OCI-LY7 (cell line): ENCODE measurements around the gene DGUOK. TPM values are rescaled to one million over a fixed set of nuclear protein-coding genes. Genes with fewer than 3 reads are reported as not detected.

ENCODE experiments used
- BruUV-seq: library from RNA; stranded (reverse); fragments of 400-500 nt; replicated peaks from 2 replicates; lab custom pipeline; 2021; lab: Mats Ljungman, UMichigan
- CTCF ChIA-PET: fragments of 300-600 bp; sonication (Branson Sonifier 250); formaldehyde crosslinking; loops from one replicate; lab custom pipeline; 2022; ENCODE audit warnings: antibody characterized with exemption; ENCODE audit not compliant: unreplicated experiment; lab: Charles Lee
- POLR2A ChIA-PET: fragments of 300-600 bp; sonication (Branson Sonifier 250); formaldehyde crosslinking; loops from one replicate; lab custom pipeline; 2022; ENCODE audit warnings: antibody characterized with exemption; lab: Charles Lee
- DNase-seq: peaks from one replicate; pipeline ENCODE4 v3.0.0-alpha.2; 2015; ENCODE audit warnings: low spot score
- H2AFZ ChIP-seq: fragments of 200-600 bp; sonication (generic), shearing (Covaris generic); 2 replicates; pipeline ENCODE4 v1.6.1; 2014; ENCODE audit warnings: mild to moderate bottlenecking, antibody characterized with exemption, low read length, moderate library complexity
- H3K27ac ChIP-seq: fragments of 200-600 bp; sonication (generic); 2 replicates; pipeline ENCODE4 v1.5.1; 2014; ENCODE audit warnings: mixed run types, low read depth, mild to moderate bottlenecking, moderate library complexity, low read length, inconsistent platforms; ENCODE audit not compliant: poor library complexity, severe bottlenecking
- H3K36me3 ChIP-seq: fragments of 200-600 bp; sonication (generic); 2 replicates; pipeline ENCODE4 v1.6.1; 2014; ENCODE audit warnings: mild to moderate bottlenecking, antibody characterized with exemption, low read length, moderate library complexity, mixed read lengths; ENCODE audit not compliant: insufficient read depth
- H3K4me1 ChIP-seq: fragments of 200-600 bp; sonication (generic); 2 replicates; pipeline ENCODE4 v1.5.1; 2014; ENCODE audit warnings: mild to moderate bottlenecking, low read length; ENCODE audit not compliant: insufficient read depth, poor library complexity, severe bottlenecking
- H3K4me2 ChIP-seq: fragments of 200-600 bp; sonication (generic); 2 replicates; pipeline ENCODE4 v1.6.1; 2014; ENCODE audit warnings: mild to moderate bottlenecking, low read length
- H3K4me3 ChIP-seq: fragments of 200-600 bp; sonication (generic); 2 replicates; pipeline ENCODE4 v1.5.1; 2014; ENCODE audit warnings: mild to moderate bottlenecking, low read depth, low read length; ENCODE audit not compliant: poor library complexity, severe bottlenecking
- H3K79me2 ChIP-seq: fragments of 200-600 bp; sonication (generic); 2 replicates; pipeline ENCODE4 v1.6.1; 2016; ENCODE audit warnings: low read depth, mild to moderate bottlenecking, low read length, moderate library complexity, mixed read lengths; ENCODE audit not compliant: insufficient read depth
- H3K9me2 ChIP-seq: fragments of 200-600 bp; sonication (generic); 2 replicates; pipeline ENCODE4 v1.6.1; 2016; ENCODE audit warnings: mild to moderate bottlenecking, low read length, mixed read lengths; ENCODE audit not compliant: insufficient read depth
- H3K9me3 ChIP-seq: fragments of 200-600 bp; sonication (generic); 2 replicates; pipeline ENCODE4 v1.6.1; 2014; ENCODE audit warnings: mild to moderate bottlenecking, mixed run types, low read length, mixed read lengths
- H4K20me1 ChIP-seq: fragments of 200-600 bp; sonication (generic); 2 replicates; pipeline ENCODE4 v1.6.1; 2014; ENCODE audit warnings: mild to moderate bottlenecking, antibody characterized with exemption, low read length, moderate library complexity, mixed read lengths; ENCODE audit not compliant: insufficient read depth
- CTCF ChIP-seq: fragments of 200-600 bp; sonication (generic); conservative IDR thresholded peaks from 2 replicates; pipeline ENCODE4 v1.5.1; 2014; ENCODE audit warnings: mild to moderate bottlenecking, antibody characterized with exemption, low read length, moderate library complexity, mixed read lengths
- EZH2phosphoT487 ChIP-seq: fragments of 200-600 bp; sonication (generic); IDR thresholded peaks from 2 replicates; pipeline ENCODE4 v1.6.1; 2018; ENCODE audit warnings: low read depth, borderline replicate concordance, mild to moderate bottlenecking, mixed run types, antibody characterized with exemption, low read length, moderate library complexity, mixed read lengths
- intact Hi-C: fragments of 100-400 bp; cut with micrococcal nuclease; formaldehyde crosslinking; loops from one replicate; pipeline ENCODE4 v1.10.0; 2022; ENCODE audit not compliant: unreplicated experiment
- total RNA-seq, 2 experiments: library from RNA; depleted of rRNA in 1 of 2; stranded (reverse); fragments of >200 nt in 1 of 2; shearing (Covaris generic) in 1 of 2; gene quantifications; 2 replicates each; pipeline ENCODE4 v1.2.3, GENCODE V29; 2014 to 2022

Gene DGUOK
- total RNA-seq, 2 experiments from 2014 or later = 73.4 to 91.8 TPM

- Histone ChIP-seq H3K79me2 (no peaks in the 10 kb centered on the region), H3K4me1 (no peaks in the 10 kb centered on the region), H3K4me3 (no peak overlapping the region), H3K27ac (no peak overlapping the region), H4K20me1 (no peaks in the 10 kb centered on the region), H3K9me3 (no peaks in the 10 kb centered on the region), H3K36me3 (no peaks in the 10 kb centered on the region), H2AFZ (no peak overlapping the region), H3K4me2 (no peak overlapping the region), H3K9me2 (no peaks in the 10 kb centered on the region)
- ChIA-PET CTCF (no interaction called here), POLR2A (interaction anchor here (0.6 to 1.3 kb wide), 2 partner anchors 10 to 553 kb away, joined by 3 read pairs; no protein-coding TSS in a partner anchor)
- BruUV-seq = no TSS peak
- TF ChIP-seq EZH2phosphoT487 (no peak), CTCF (no peak)
- no peak for DNase-seq
- intact Hi-C loops = no loop called here
Measured at GRCh38 chr2:73893764-73894474, 32.8 kb upstream of the DGUOK start.

- Histone ChIP-seq H3K36me3 (no peaks in the 10 kb centered on the region), H3K79me2 (no peaks in the 10 kb centered on the region), H3K27ac (no peak overlapping the region), H4K20me1 (no peaks in the 10 kb centered on the region), H3K4me2 (no peak overlapping the region), H3K9me3 (no peaks in the 10 kb centered on the region), H3K4me1 (no peaks in the 10 kb centered on the region), H3K9me2 (no peaks in the 10 kb centered on the region), H2AFZ (no peak overlapping the region), H3K4me3 (no peak overlapping the region)
- intact Hi-C loops = no loop called here
- POLR2A ChIA-PET = interaction anchor here (1.3 kb wide), 1 partner anchor 11 kb away, joined by 3 read pairs; no protein-coding TSS in a partner anchor
- BruUV-seq = no TSS peak
- no peak for DNase-seq
- CTCF ChIA-PET = no interaction called here
- TF ChIP-seq EZH2phosphoT487 (no peak), CTCF (no peak)
Measured at GRCh38 chr2:73894475-73894850, 32.2 kb upstream of the DGUOK start.

- intact Hi-C loops = no loop called here
- Histone ChIP-seq H3K9me3 (no peaks in the 10 kb centered on the region), H3K4me1 (no peaks in the 10 kb centered on the region), H3K4me2 (no peak overlapping the region), H4K20me1 (no peaks in the 10 kb centered on the region), H3K27ac (no peak overlapping the region), H3K36me3 (no peaks in the 10 kb centered on the region), H3K79me2 (no peaks in the 10 kb centered on the region), H3K4me3 (no peak overlapping the region), H2AFZ (no peak overlapping the region), H3K9me2 (no peaks in the 10 kb centered on the region)
- no TSS peak for BruUV-seq
- no peak for DNase-seq
- no peak for TF ChIP-seq EZH2phosphoT487
- TF ChIP-seq CTCF = no peak
- CTCF ChIA-PET = no interaction called here
- POLR2A ChIA-PET = interaction anchor here (1.3 kb wide), 1 partner anchor 11 kb away, joined by 3 read pairs; no protein-coding TSS in a partner anchor
Measured at GRCh38 chr2:73894877-73895276, 31.8 kb upstream of the DGUOK start.
